Right lobe of liver (tissue), 4 donors: Measurements from ENCODE around the gene PCA3.

Experiments used
- CTCF ChIP-seq, 4 donors: fragments of 200-600 bp in 3 of 4; fragments of 450-650 bp in 1 of 4; IDR thresholded peaks; one replicate each; pipeline versions ENCODE4 v1.5.1 to v1.8.0; 2016 to 2022; ENCODE audit warnings: antibody characterized with exemption in 4 of 4, mild to moderate bottlenecking in 2 of 4
- POLR2A ChIP-seq: fragments of 450-650 bp; IDR thresholded peaks from one replicate; pipeline ENCODE4 v1.6.1; 2017; ENCODE audit warnings: antibody characterized with exemption, mild to moderate bottlenecking
- donor health status: DM: no; HTN: no; CAD: no.
- donor health status: DM: no; HTN: no; CAD: no.
- donor health status: DM: no; HTN: yes; CAD: no.

- TF ChIP-seq POLR2A (no peak), CTCF (IDR thresholded peaks at IDR 0.05) (no peak)
Observed at GRCh38 chr9:76827296-76828080, 63.2 kb downstream of the PCA3 start.
